ENCODE results near the gene SPEN. TPM values are rescaled to one million over a fixed set of nuclear protein-coding genes. Genes with fewer than 3 reads are reported as not detected.
A peak's percentile ranks its signal among the peaks of the same experiment; 100 is the strongest.

SPEN gene
- total and polyA plus RNA-seq, 9 of the 15 experiments (the other 6 are each of a cell fraction or from before 2014, with no cell fraction given) = 5.7 to 87.5 (median 27.2) TPM

GRCh38 chr1:15848929-15849774 lies 1.6 kb downstream of the SPEN start (continued):
- peak; percentile 79 for TF ChIP-seq ZBTB43 (CRISPR knock-in tag; IDR thresholded peaks at IDR 0.05)
- no peak for TF ChIP-seq HMG20A (CRISPR knock-in tag; conservative IDR thresholded peaks at IDR 0.05)
- TF ChIP-seq HNRNPLL (IDR thresholded peaks at IDR 0.05; ENCODE audit: low read depth, low read length, poor library complexity, severe bottlenecking) = no peak
- no peak for TF ChIP-seq NFE2L1 (tag; IDR thresholded peaks at IDR 0.05; ENCODE audit: borderline replicate concordance, low read depth)
- TF ChIP-seq DMBX1 (CRISPR knock-in tag; IDR thresholded peaks at IDR 0.05; ENCODE audit: borderline replicate concordance) = no peak
- TF ChIP-seq ZFX (CRISPR knock-in tag; IDR thresholded peaks at IDR 0.05) = peak; percentile 45; the same call in 1 of the 2 replicates
- no peak; the same call in 1 of the 2 replicates for TF ChIP-seq RFX1 (IDR thresholded peaks at IDR 0.05)
- no peak for TF ChIP-seq HDGF (IDR thresholded peaks at IDR 0.05)
- TF ChIP-seq STAT6 (CRISPR knock-in tag; IDR thresholded peaks at IDR 0.05) = no peak
- TF ChIP-seq SP2 (IDR thresholded peaks at IDR 0.05; ENCODE audit: extremely low read depth, low read depth, low read length, poor library complexity, severe bottlenecking) = no peak
- TF ChIP-seq EWSR1 (IDR thresholded peaks at IDR 0.05; ENCODE audit: borderline replicate concordance, low read depth, partially characterized antibody) = no peak
- TF ChIP-seq ZNF583 (CRISPR knock-in tag; IDR thresholded peaks at IDR 0.05) = no peak
- no peak for TF ChIP-seq HBP1 (CRISPR knock-in tag; IDR thresholded peaks at IDR 0.05)
- TF ChIP-seq ARID3B (CRISPR knock-in tag; IDR thresholded peaks at IDR 0.05; ENCODE audit: borderline replicate concordance) = no peak
- no peak for TF ChIP-seq ZNF282 (CRISPR knock-in tag; IDR thresholded peaks at IDR 0.05)
- no peak for TF ChIP-seq PHF21A (IDR thresholded peaks at IDR 0.05; ENCODE audit: borderline replicate concordance, low read depth)
- 0 out of 2 replicates have a peak, but pooled peaks have one; percentile 10 for TF ChIP-seq TAF7 (tag; IDR thresholded peaks at IDR 0.05)
- TF ChIP-seq GATAD2A (IDR thresholded peaks at IDR 0.05) = no peak; the same call in 1 of the 2 replicates
- no peak for TF ChIP-seq SRF (CRISPR knock-in tag; IDR thresholded peaks at IDR 0.05)
- TF ChIP-seq ZNF778 (CRISPR knock-in tag; IDR thresholded peaks at IDR 0.05) = no peak

Data from K562 (cell line).